GM12801 (cell line): ENCODE data around the gene PAPLN.

Experiments used
- TF ChIP-seq, protein P1 (sequence below): IDR thresholded peaks from one replicate; pipeline ENCODE4 v1.5.1; 2011; ENCODE audit warnings: control low read depth; ENCODE audit not compliant: insufficient read length; ENCODE audit errors: extremely low read depth

Gene PAPLN

DNA sequence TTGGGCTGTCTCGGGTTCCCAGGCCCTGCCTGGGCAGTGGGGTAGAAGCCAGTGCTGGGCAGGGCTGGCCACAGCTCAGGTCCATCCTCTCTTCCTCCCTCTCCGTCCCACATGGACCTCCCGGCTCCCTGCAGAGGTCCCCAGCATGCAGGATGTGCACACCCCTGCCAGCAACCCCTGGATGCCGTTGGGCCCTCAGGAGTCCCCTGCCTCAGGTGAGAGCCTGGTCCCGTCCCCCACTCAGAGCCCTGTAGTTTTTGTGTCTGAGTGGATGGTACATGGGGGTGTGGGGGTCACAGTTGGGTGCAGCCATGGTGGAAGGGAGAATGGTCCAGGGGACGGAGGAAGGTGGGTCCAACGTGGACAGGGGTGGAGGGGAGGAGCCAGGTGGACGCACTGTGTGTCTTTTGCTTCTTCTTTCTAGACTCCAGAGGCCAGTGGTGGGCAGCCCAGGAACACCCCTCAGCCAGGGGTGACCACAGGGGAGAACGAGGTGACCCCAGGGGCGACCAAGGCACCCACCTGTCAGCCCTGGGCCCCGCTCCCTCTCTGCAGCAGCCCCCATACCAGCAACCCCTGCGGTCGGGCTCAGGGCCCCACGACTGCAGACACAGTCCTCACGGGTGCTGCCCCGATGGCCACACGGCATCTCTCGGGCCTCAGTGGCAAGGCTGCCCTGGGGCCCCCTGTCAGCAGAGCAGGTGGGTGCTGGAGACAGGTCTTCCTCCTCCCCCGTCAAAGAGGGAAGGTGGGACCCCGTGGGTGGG lies 21.7 kb downstream of the PAPLN start:
- TF ChIP-seq, protein P1, sequence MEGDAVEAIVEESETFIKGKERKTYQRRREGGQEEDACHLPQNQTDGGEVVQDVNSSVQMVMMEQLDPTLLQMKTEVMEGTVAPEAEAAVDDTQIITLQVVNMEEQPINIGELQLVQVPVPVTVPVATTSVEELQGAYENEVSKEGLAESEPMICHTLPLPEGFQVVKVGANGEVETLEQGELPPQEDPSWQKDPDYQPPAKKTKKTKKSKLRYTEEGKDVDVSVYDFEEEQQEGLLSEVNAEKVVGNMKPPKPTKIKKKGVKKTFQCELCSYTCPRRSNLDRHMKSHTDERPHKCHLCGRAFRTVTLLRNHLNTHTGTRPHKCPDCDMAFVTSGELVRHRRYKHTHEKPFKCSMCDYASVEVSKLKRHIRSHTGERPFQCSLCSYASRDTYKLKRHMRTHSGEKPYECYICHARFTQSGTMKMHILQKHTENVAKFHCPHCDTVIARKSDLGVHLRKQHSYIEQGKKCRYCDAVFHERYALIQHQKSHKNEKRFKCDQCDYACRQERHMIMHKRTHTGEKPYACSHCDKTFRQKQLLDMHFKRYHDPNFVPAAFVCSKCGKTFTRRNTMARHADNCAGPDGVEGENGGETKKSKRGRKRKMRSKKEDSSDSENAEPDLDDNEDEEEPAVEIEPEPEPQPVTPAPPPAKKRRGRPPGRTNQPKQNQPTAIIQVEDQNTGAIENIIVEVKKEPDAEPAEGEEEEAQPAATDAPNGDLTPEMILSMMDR, result no peak

DNA sequence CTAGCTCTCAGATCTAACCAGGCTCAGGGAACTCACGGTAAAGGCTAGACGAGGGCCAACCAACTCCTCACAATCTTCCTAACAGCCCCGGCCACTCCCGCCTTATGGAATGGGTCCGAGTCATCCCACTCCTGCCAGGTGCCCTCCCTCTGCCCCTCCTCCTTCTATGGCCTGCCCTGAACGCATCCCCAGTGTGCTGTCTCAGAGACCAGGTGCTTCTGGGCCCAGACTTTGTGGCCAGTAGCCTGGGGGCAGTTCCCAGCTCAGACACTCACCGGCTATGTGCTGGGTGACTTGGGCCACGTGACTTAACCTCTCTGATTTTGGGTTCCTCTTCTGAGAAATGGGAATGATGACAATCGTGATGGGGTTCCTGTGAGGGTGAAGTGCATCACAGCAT lies 22.5 kb downstream of the PAPLN start:
- TF ChIP-seq, protein P1, result no peak

DNA sequence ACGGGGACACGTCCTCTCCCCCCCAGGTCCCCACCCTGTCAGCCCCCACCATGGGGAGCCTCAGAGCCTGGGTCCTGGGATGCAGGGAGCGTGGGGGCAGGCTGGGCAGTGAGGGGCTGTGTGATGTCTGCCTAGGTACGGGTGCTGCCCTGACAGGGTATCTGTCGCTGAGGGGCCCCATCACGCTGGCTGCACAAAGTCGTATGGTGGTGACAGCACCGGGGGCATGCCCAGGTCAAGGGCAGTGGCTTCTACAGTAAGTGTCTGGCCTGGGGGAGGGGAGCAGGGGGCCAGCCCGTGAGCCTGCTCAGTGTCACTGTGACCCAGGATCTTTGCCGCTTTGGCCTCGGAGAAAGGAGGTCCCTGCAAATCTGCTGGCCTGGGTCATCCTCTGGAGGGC lies 23.3 kb downstream of the PAPLN start:
- TF ChIP-seq, protein P1, result no peak

DNA sequence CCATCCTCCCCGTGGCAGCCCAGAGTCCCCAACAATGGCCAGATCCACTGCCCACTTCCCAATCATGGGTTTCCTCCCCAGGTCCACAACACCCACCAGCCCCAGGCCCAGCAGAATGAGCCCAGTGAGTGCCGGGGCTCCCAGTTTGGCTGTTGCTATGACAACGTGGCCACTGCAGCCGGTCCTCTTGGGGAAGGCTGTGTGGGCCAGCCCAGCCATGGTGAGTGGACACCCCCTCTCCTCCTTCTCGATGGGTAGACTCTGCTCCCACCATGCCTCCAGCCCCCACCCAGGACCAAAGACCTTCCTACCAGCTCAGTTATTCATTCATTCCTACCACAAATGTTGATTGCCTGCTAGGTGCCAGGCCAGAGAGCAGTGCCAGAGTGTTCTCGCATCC lies 23.8 kb downstream of the PAPLN start:
- TF ChIP-seq, protein P1, result no peak

DNA sequence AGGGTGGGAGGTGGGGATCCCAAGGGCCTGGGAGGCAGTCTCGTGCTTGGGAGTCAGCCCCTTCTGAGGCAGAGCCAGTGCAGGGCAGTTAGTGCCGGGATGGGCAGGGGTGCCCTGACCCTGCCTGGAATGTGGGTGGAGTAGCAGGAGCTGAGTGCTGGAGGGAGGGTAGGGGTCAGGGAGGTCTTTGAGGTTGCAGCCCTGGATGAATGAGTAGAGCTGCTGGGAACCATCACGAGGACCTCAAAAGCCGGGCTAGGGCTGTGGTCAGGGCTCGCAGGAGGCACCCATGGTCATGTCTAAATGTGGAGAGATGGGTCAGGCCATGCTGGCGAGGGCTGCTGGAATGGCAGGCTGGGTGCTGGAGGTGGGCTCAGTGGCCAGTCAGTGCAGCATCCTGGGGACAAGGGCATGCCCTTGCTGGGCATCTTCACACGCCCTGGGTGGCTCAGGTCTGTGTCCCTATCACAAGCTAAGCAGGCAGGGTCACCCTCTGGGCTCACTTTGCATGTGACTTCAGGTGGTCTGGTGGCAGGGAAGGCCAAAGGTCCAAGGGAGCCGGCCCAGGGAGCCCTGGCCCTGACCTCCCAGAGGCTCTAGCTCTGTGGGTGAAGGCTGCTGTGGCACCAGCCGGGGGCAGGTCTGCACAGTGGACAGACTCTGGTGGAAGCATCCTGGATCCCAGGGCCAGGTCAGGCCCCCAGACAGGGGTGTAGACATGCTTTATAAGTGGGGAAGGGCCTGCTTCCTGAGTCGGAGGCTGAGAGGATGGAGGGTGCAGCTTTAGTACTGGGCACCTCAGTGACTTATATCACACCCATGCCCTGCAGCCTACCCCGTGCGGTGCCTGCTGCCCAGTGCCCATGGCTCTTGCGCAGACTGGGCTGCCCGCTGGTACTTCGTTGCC lies 24.5 kb downstream of the PAPLN start:
- TF ChIP-seq, protein P1, result no peak

DNA sequence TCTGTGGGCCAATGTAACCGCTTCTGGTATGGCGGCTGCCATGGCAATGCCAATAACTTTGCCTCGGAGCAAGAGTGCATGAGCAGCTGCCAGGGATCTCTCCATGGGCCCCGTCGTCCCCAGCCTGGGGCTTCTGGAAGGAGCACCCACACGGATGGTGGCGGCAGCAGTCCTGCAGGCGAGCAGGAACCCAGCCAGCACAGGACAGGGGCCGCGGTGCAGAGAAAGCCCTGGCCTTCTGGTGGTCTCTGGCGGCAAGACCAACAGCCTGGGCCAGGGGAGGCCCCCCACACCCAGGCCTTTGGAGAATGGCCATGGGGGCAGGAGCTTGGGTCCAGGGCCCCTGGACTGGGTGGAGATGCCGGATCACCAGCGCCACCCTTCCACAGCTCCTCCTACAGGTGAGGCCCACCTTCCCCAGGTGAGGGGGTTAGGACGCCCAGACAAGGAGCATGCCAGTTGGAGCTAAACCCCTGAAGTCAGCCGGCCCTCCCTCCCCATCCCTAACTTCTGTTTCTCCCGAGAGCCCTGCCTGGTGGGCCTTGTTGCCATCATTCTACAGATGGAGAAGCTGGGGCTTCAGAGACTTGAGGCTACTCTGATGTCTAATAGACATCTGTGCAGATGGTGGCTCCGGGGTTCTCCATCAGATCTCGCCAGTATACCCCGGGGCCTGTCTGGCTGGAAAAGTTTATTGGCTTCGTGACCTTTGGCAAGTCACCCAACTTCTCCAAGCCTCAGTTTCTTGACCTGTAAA lies 25.3 kb downstream of the PAPLN start:
- TF ChIP-seq, protein P1, result no peak

DNA sequence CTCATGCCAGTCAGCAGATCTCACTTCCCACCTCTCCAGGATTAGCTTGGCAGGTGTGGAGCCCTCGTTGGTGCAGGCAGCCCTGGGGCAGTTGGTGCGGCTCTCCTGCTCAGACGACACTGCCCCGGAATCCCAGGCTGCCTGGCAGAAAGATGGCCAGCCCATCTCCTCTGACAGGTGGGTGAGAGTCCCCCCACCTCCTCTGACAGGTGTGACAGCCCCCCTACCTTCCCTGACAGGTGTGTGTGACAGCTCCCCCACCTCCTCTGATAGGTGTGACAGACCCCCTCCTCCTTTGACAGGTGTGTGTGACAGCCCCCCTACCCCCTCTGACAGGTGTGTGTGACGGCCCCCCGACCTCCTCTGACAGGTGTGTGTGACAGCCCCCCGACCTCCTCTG lies 26.3 kb downstream of the PAPLN start:
- TF ChIP-seq, protein P1, result no peak
